ENCODE data around the gene INTS12.
A peak's percentile ranks its signal among the peaks of the same experiment; 100 is the strongest.
"Not testable (repeated sequence)": the region's sequence is repeated elsewhere in the genome, so short reads cannot be mapped to it uniquely, and the experiment has no call there.

Gene INTS12

DNA sequence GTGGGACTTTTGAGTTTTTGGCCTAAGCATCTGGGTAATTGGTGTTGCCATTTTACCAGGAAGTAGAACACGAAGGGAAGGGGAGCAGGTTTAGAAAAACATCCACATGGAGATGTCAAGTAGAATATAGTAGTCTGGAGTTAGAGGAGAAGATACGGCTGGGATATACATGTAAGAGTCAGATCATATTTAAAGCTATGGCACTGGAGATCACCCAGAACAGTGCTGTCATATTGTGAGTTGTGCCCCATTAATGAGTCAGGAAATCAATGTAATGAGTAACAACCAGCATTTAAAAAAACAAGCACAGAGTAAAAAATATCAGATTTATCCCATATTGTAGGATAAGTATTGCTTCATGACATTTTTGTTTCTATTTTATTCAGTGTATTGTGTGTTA, 4.3 kb upstream of the INTS12 start:
- CTCF ChIA-PET = no interaction called here
- H3K36me3 ChIP-seq (ENCODE audit: control insufficient read depth in 4 of 4, insufficient read depth in 4 of 4, low read length in 3 of 4) = no peaks in the 10 kb centered on the region
- no peaks in the 10 kb centered on the region for H3K9me3 ChIP-seq (ENCODE audit: control extremely low read depth in 1 of 5, control insufficient read depth in 4 of 5, insufficient read depth in 2 of 5, low read depth in 1 of 5, low read length in 4 of 5)
- no peak for DNase-seq
- no peaks in the 10 kb centered on the region for H3K27me3 ChIP-seq (replicated peaks in 2 of 5; ENCODE audit: control insufficient read depth in 4 of 5, insufficient read depth in 5 of 5, low read length in 4 of 5)
- H3K27ac ChIP-seq (ENCODE audit: insufficient read depth in 1 of 2, low read depth in 1 of 2, low read length in 2 of 2, poor library complexity in 1 of 2, severe bottlenecking in 2 of 2) = no peak overlapping the region
- POLR2A ChIA-PET = no interaction called here
- H3K4me1 ChIP-seq (ENCODE audit: control extremely low read depth in 1 of 4, control insufficient read depth in 4 of 4, insufficient read depth in 4 of 4, low read length in 3 of 4) = peaks cover under 1 to 26% (median 20%) of the 10 kb centered on the region in 4 experiments
- no peak overlapping the region for H3K4me3 ChIP-seq (ENCODE audit: control insufficient read depth in 1 of 7, extremely low read depth in 1 of 7, insufficient read depth in 4 of 7, low read depth in 2 of 7, low read length in 6 of 7)
- 100% methylated on average over 2 of the region's 2 CpGs for WGBS (ENCODE audit: insufficient coverage)

DNA sequence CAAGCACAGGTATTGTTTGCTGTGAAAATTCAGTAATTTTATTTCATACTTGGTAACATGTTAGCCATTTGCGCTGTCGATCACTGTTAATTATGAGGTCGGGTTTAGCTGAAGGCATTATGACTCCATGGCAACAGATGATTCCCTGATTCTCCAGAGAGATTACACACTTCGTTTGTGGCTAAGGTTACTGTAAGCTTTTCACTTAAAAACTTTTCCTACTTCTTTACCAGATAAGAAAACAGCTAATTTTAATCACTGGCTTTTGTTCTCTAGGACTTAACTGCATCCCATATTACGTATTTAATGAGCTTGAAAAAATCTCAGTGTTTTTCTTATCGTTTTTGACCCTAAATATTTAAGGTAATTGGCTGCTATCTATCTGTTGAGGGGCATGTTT, 2.2 kb upstream of the INTS12 start:
- Histone ChIP-seq H3K4me3 (ENCODE audit: control insufficient read depth in 1 of 7, extremely low read depth in 1 of 7, insufficient read depth in 4 of 7, low read depth in 2 of 7, low read length in 6 of 7) (no peak overlapping the region), H3K27me3 (replicated peaks in 2 of 5; ENCODE audit: control insufficient read depth in 4 of 5, insufficient read depth in 5 of 5, low read length in 4 of 5) (no peaks in the 10 kb centered on the region), H3K36me3 (ENCODE audit: control insufficient read depth in 4 of 4, insufficient read depth in 4 of 4, low read length in 3 of 4) (no peaks in the 10 kb centered on the region), H3K27ac (ENCODE audit: insufficient read depth in 1 of 2, low read depth in 1 of 2, low read length in 2 of 2, poor library complexity in 1 of 2, severe bottlenecking in 2 of 2) (no peak overlapping the region), H3K4me1 (ENCODE audit: control extremely low read depth in 1 of 4, control insufficient read depth in 4 of 4, insufficient read depth in 4 of 4, low read length in 3 of 4) (peaks cover 8 to 35% (median 28%) of the 10 kb centered on the region in 4 experiments), H3K9me3 (ENCODE audit: control extremely low read depth in 1 of 5, control insufficient read depth in 4 of 5, insufficient read depth in 2 of 5, low read depth in 1 of 5, low read length in 4 of 5) (no peaks in the 10 kb centered on the region)
- POLR2A ChIA-PET = no interaction called here
- WGBS (ENCODE audit: insufficient coverage) = 98% methylated on average over 5 of the region's 6 CpGs
- no peak for DNase-seq
- CTCF ChIA-PET = interaction anchor here (1.6 to 1.8 kb wide), 3 partner anchors 8 to 237 kb away, joined by 4 to 5 read pairs (median 4); partner anchors contain the start of gene PPA2

DNA sequence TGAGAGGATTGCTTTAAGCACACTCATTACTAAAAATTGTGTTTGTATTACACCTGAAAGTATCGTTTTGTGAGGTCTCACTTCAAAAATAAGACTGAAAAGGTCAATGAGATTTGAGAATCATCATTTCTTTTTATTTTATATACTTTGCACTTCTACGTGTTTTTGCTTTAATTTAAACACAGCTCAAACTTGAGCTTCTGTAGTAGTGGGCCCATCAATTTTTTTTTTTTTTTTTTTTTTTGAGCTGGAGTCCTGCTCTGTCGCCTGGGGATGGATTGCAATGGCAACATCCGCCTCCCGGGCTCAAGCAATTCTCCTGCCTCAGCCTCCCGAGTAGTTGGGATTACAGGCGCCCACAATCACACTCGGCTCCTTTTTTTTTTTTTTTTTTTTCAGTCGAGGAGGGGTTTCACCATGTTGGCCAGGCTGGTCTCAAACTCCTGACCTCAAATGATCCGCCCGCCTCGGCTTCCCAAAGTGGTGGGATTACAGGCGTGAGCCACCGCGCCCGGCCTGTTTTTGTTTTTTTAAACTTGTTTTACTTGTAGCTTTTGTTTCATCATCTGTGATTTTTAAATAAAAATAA, 1.6 kb upstream of the INTS12 start:
- no peak for DNase-seq
- ChIA-PET POLR2A (interaction anchor here (0.6 kb wide), 1 partner anchor 118 kb away, joined by 6 read pairs; no protein-coding TSS in a partner anchor), CTCF (interaction anchor here (0.7 to 1.8 kb wide), 4 partner anchors 9 to 1272 kb away, joined by 3 to 5 read pairs (median 4); partner anchors contain the start of gene PPA2)
- H3K9me3 ChIP-seq (ENCODE audit: control extremely low read depth in 1 of 5, control insufficient read depth in 4 of 5, insufficient read depth in 2 of 5, low read depth in 1 of 5, low read length in 4 of 5) = no peaks in the 10 kb centered on the region
- H3K4me1 ChIP-seq (ENCODE audit: control extremely low read depth in 1 of 4, control insufficient read depth in 4 of 4, insufficient read depth in 4 of 4, low read length in 3 of 4) = peaks cover 8 to 33% (median 28%) of the 10 kb centered on the region in 4 experiments
- H3K27ac ChIP-seq (ENCODE audit: insufficient read depth in 1 of 2, low read depth in 1 of 2, low read length in 2 of 2, poor library complexity in 1 of 2, severe bottlenecking in 2 of 2) = no peak overlapping the region
- H3K36me3 ChIP-seq (ENCODE audit: control insufficient read depth in 4 of 4, insufficient read depth in 4 of 4, low read length in 3 of 4) = no peaks in the 10 kb centered on the region
- H3K4me3 ChIP-seq (ENCODE audit: control insufficient read depth in 1 of 7, extremely low read depth in 1 of 7, insufficient read depth in 4 of 7, low read depth in 2 of 7, low read length in 6 of 7) = peak overlapping the region in 3 of 7 experiments; percentile 87 to 97 (median 94)
- WGBS (ENCODE audit: insufficient coverage) = 90% methylated on average over 2 of the region's 16 CpGs
- no peaks in the 10 kb centered on the region for H3K27me3 ChIP-seq (replicated peaks in 2 of 5; ENCODE audit: control insufficient read depth in 4 of 5, insufficient read depth in 5 of 5, low read length in 4 of 5)

DNA sequence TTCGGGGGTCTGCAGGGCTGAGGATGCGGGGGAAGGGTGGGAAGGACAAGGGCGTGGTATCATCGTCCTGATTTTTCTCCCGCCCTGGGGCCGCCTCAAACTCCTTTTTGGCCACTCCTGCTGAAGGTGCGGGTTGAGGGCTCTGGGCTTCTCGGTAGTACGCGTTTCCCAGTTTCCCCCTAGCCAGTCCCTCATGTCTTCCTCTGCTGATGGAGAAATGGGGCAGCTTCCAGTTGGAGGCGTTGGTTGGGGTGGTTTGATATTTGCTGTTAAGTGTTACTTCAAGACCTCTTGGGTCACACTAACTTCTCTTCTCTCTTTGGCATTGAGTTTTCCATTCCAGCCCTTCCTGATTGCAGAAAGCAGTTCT, 577 bp upstream of the INTS12 start:
- Histone ChIP-seq H3K4me1 (ENCODE audit: control extremely low read depth in 1 of 4, control insufficient read depth in 4 of 4, insufficient read depth in 4 of 4, low read length in 3 of 4) (peaks cover 8 to 25% (median 20%) of the 10 kb centered on the region in 4 experiments), H3K9me3 (ENCODE audit: control extremely low read depth in 1 of 5, control insufficient read depth in 4 of 5, insufficient read depth in 2 of 5, low read depth in 1 of 5, low read length in 4 of 5) (no peaks in the 10 kb centered on the region), H3K4me3 (ENCODE audit: control insufficient read depth in 1 of 7, extremely low read depth in 1 of 7, insufficient read depth in 4 of 7, low read depth in 2 of 7, low read length in 6 of 7) (peak overlapping the region; percentile 87 to 98 (median 96)), H3K27ac (ENCODE audit: insufficient read depth in 1 of 2, low read depth in 1 of 2, low read length in 2 of 2, poor library complexity in 1 of 2, severe bottlenecking in 2 of 2) (peak overlapping the region; percentile 79 to 92), H3K36me3 (ENCODE audit: control insufficient read depth in 4 of 4, insufficient read depth in 4 of 4, low read length in 3 of 4) (peaks cover 0 to 2% (median under 1%) of the 10 kb centered on the region in 4 experiments), H3K27me3 (replicated peaks in 2 of 5; ENCODE audit: control insufficient read depth in 4 of 5, insufficient read depth in 5 of 5, low read length in 4 of 5) (no peaks in the 10 kb centered on the region)
- peak; percentile 34 to 68 (median 53) for DNase-seq
- POLR2A ChIA-PET = no interaction called here
- WGBS (ENCODE audit: insufficient coverage) = 0% methylated on average over 5 of the region's 11 CpGs
- CTCF ChIA-PET = interaction anchor here (0.7 to 1.6 kb wide), 3 partner anchors 10 to 1271 kb away, joined by 3 to 4 read pairs (median 3); no protein-coding TSS in a partner anchor

DNA sequence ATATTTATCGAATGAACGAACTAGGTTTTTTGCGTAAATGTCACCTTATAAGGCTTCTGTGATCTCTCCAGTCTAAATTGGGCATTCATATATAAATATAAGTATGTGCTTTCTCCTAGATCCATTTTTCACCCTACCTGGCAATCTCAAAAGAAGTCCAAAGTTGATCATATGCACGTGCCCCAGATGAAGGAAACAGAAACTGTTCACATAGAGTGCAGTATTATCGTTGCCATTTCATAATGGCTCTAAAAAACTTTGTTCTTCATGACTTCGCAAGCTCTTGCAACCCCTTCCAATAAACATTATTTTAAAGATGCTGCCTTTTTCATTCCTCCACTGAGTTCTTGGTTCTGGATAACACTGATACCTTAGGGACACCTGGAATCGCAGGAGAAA, 708 bp downstream of the INTS12 start:
- WGBS (ENCODE audit: insufficient coverage) = 35% methylated on average over 5 of the region's 7 CpGs

DNA sequence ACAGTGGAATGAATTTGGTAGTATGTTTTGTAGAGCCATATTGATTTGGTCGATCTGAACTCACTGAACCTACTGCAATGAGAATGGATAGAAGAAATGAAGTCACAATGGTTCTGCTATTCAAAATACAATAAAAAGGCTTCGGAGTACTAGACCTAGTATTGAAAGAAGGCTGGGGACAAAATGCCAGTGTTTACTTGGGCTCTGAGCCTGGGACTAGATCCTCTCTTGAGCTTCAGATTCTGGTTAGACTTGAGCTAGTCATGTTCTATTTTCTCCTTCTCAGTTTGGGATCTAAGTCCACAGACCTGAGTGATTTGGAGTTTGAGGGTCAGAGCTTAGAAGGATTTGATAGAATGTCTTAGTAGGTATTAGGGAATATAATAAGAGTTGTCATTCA, 9.9 kb downstream of the INTS12 start:
- H3K27ac ChIP-seq (ENCODE audit: insufficient read depth in 1 of 2, low read depth in 1 of 2, low read length in 2 of 2, poor library complexity in 1 of 2, severe bottlenecking in 2 of 2) = no peak overlapping the region
- H3K4me3 ChIP-seq (ENCODE audit: control insufficient read depth in 1 of 7, extremely low read depth in 1 of 7, insufficient read depth in 4 of 7, low read depth in 2 of 7, low read length in 6 of 7) = no peak overlapping the region
- ChIA-PET CTCF (interaction anchor here (1.2 to 2.2 kb wide), 2 partner anchors 17 to 58 kb away, joined by 3 to 6 read pairs; no protein-coding TSS in a partner anchor), POLR2A (no interaction called here)
- H3K9me3 ChIP-seq (ENCODE audit: control extremely low read depth in 1 of 5, control insufficient read depth in 4 of 5, insufficient read depth in 2 of 5, low read depth in 1 of 5, low read length in 4 of 5) = no peaks in the 10 kb centered on the region
- H3K4me1 ChIP-seq (ENCODE audit: control extremely low read depth in 1 of 4, control insufficient read depth in 4 of 4, insufficient read depth in 4 of 4, low read length in 3 of 4) = no peaks in the 10 kb centered on the region
- peaks cover 14 to 45% (median 25%) of the 10 kb centered on the region in 4 experiments for H3K36me3 ChIP-seq (ENCODE audit: control insufficient read depth in 4 of 4, insufficient read depth in 4 of 4, low read length in 3 of 4)
- WGBS (ENCODE audit: insufficient coverage) = 90% methylated on average over 2 of the region's 2 CpGs
- DNase-seq = no peak
- no peaks in the 10 kb centered on the region for H3K27me3 ChIP-seq (replicated peaks in 2 of 5; ENCODE audit: control insufficient read depth in 4 of 5, insufficient read depth in 5 of 5, low read length in 4 of 5)

More for the DNA sequence above, 708 bp downstream of the INTS12 start:
- peak overlapping the region; percentile 79 to 92 for H3K27ac ChIP-seq (ENCODE audit: insufficient read depth in 1 of 2, low read depth in 1 of 2, low read length in 2 of 2, poor library complexity in 1 of 2, severe bottlenecking in 2 of 2)
- H3K4me3 ChIP-seq (ENCODE audit: control insufficient read depth in 1 of 7, extremely low read depth in 1 of 7, insufficient read depth in 4 of 7, low read depth in 2 of 7, low read length in 6 of 7) = peak overlapping the region; percentile 87 to 98 (median 96)
- H3K36me3 ChIP-seq (ENCODE audit: control insufficient read depth in 4 of 4, insufficient read depth in 4 of 4, low read length in 3 of 4) = peaks cover 0 to 12% (median 2%) of the 10 kb centered on the region in 4 experiments
- H3K4me1 ChIP-seq (ENCODE audit: control extremely low read depth in 1 of 4, control insufficient read depth in 4 of 4, insufficient read depth in 4 of 4, low read length in 3 of 4) = peaks cover 8 to 23% (median 18%) of the 10 kb centered on the region in 4 experiments
- no peaks in the 10 kb centered on the region for H3K9me3 ChIP-seq (ENCODE audit: control extremely low read depth in 1 of 5, control insufficient read depth in 4 of 5, insufficient read depth in 2 of 5, low read depth in 1 of 5, low read length in 4 of 5)
- ChIA-PET CTCF (no interaction called here), POLR2A (no interaction called here)
- DNase-seq = peak in 2 of 3 donors; percentile 18 to 47
- H3K27me3 ChIP-seq (replicated peaks in 2 of 5; ENCODE audit: control insufficient read depth in 4 of 5, insufficient read depth in 5 of 5, low read length in 4 of 5) = no peaks in the 10 kb centered on the region

DNA sequence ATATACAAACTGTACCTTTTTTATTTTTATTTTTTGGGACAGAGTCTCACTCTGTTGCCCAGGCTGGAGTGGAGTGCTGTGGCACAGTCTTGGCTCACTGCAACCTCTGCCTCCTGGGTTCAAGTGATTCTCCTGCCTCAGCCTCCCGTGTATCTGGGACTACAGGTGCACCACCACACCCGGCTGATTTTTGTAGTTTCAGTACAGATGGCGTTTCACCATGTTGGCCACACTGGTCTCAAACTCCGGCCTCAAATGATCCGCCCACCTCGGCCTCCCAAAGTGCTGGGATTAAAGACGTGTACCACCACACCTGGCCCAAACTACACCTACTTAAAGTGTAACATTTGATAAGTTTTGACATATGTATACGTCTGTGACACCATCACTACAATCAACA, 12.7 kb downstream of the INTS12 start:
- POLR2A ChIA-PET; CTCF ChIA-PET; H3K27me3 ChIP-seq (replicated peaks in 2 of 5; ENCODE audit: control insufficient read depth in 4 of 5, insufficient read depth in 5 of 5, low read length in 4 of 5); DNase-seq; H3K4me1 ChIP-seq (ENCODE audit: control extremely low read depth in 1 of 4, control insufficient read depth in 4 of 4, insufficient read depth in 4 of 4, low read length in 3 of 4); H3K27ac ChIP-seq (ENCODE audit: insufficient read depth in 1 of 2, low read depth in 1 of 2, low read length in 2 of 2, poor library complexity in 1 of 2, severe bottlenecking in 2 of 2); H3K4me3 ChIP-seq (ENCODE audit: control insufficient read depth in 1 of 7, extremely low read depth in 1 of 7, insufficient read depth in 4 of 7, low read depth in 2 of 7, low read length in 6 of 7); H3K9me3 ChIP-seq (ENCODE audit: control extremely low read depth in 1 of 5, control insufficient read depth in 4 of 5, insufficient read depth in 2 of 5, low read depth in 1 of 5, low read length in 4 of 5): not testable (repeated sequence)
- WGBS (ENCODE audit: insufficient coverage) = 100% methylated on average over 4 of the region's 8 CpGs
- H3K36me3 ChIP-seq (ENCODE audit: control insufficient read depth in 4 of 4, insufficient read depth in 4 of 4, low read length in 3 of 4) = peaks cover 18 to 64% (median 31%) of the 10 kb centered on the region in 4 experiments
